OCI-LY3 (cell line): ENCODE measurements around the gene CMC2.

Experiments used
- H2AFZ ChIP-seq: fragments of 200-600, 300-600 bp; shearing (Covaris generic); 2 replicates; pipeline ENCODE4 v1.6.0; 2014; ENCODE audit warnings: antibody characterized with exemption, low read depth, low read length
- H3K27ac ChIP-seq: fragments of 200-600, 300-600 bp; sonication (generic); 2 replicates; pipeline ENCODE4 v1.5.1; 2014; ENCODE audit warnings: mild to moderate bottlenecking, low read length, moderate library complexity, mixed read lengths
- H3K27me3 ChIP-seq: fragments of 200-600, 300-600 bp; sonication (generic); 2 replicates; pipeline ENCODE4 v1.6.1; 2014; ENCODE audit warnings: low read depth, low read length, mixed read lengths
- H3K36me3 ChIP-seq: fragments of 200-600, 300-600 bp; sonication (generic); replicated peaks from 2 replicates; pipeline ENCODE3; 2014; ENCODE audit warnings: low read depth, low read length, mixed read lengths
- H3K4me1 ChIP-seq: fragments of 300-600, 200-600 bp; sonication (generic); 2 replicates; pipeline ENCODE4 v1.6.1; 2014; ENCODE audit warnings: low read length, mixed read lengths
- H3K4me2 ChIP-seq: fragments of 200-600, 300-600 bp; sonication (generic); 2 replicates; pipeline ENCODE4 v1.6.1; 2014; ENCODE audit warnings: low read length, mixed read lengths
- H3K4me3 ChIP-seq: fragments of 300-600, 200-600 bp; sonication (generic); 2 replicates; pipeline ENCODE4 v1.5.1; 2014; ENCODE audit warnings: antibody characterized with exemption, mild to moderate bottlenecking, low read length, moderate library complexity
- H3K79me2 ChIP-seq: fragments of 300-600, 200-600 bp; shearing (Covaris generic); 2 replicates; pipeline ENCODE4 v1.6.1; 2014; ENCODE audit warnings: mild to moderate bottlenecking, low read length, mixed read lengths
- H3K9ac ChIP-seq: fragments of 300-600, 200-600 bp; shearing (Covaris generic); 2 replicates; pipeline ENCODE4 v1.6.0; 2014; ENCODE audit warnings: mild to moderate bottlenecking, low read length, moderate library complexity
- H3K9me3 ChIP-seq: fragments of 200-600, 300-600 bp; shearing (Covaris generic); 2 replicates; pipeline ENCODE4 v1.6.1; 2014; ENCODE audit warnings: low read length, mixed read lengths; ENCODE audit not compliant: insufficient read depth
- H4K20me1 ChIP-seq: fragments of 200-600, 300-600 bp; sonication (generic); 2 replicates; pipeline ENCODE4 v1.6.1; 2016; ENCODE audit warnings: low read length, mixed read lengths; ENCODE audit not compliant: insufficient read depth
- EZH2phosphoT487 ChIP-seq: fragments of 200-600 bp; shearing (Covaris generic); IDR thresholded peaks from 2 replicates; pipeline ENCODE4 v1.6.1; 2018; ENCODE audit warnings: antibody characterized with exemption, mixed run types, low read depth
- TF ChIP-seq, protein P1 (sequence below): fragments of 200-600, 300-600 bp; sonication (generic); IDR thresholded peaks from 2 replicates; pipeline ENCODE4 v1.5.1; 2014; ENCODE audit warnings: antibody characterized with exemption, low read length, low read depth

Gene CMC2

GRCh38 chr16:80989801-80990200 lies 16.9 kb downstream of the CMC2 start:
- peaks cover 32% of the 10 kb centered on the region for H3K79me2 ChIP-seq

DNA sequence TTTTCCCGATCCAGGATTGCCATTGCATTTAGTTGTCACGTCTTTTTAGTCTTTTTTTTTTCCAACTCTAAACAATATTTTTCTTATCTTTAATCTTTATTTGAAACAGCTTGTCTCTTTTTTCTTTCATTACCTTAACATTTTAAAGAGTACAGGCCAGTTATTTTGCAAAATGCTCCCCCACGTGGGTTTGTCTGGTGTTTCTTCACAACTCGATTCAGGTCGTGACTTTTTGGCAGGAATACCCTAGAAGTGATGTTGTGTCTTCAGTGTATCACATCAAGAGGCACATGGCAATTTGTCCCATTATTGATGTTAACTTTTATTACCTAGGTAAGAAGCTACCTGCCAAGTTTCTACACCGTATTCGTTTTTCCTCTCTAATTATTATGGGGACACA lies 17.9 kb downstream of the CMC2 start:
- TF ChIP-seq, protein P1, sequence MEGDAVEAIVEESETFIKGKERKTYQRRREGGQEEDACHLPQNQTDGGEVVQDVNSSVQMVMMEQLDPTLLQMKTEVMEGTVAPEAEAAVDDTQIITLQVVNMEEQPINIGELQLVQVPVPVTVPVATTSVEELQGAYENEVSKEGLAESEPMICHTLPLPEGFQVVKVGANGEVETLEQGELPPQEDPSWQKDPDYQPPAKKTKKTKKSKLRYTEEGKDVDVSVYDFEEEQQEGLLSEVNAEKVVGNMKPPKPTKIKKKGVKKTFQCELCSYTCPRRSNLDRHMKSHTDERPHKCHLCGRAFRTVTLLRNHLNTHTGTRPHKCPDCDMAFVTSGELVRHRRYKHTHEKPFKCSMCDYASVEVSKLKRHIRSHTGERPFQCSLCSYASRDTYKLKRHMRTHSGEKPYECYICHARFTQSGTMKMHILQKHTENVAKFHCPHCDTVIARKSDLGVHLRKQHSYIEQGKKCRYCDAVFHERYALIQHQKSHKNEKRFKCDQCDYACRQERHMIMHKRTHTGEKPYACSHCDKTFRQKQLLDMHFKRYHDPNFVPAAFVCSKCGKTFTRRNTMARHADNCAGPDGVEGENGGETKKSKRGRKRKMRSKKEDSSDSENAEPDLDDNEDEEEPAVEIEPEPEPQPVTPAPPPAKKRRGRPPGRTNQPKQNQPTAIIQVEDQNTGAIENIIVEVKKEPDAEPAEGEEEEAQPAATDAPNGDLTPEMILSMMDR: no peak
- no peak for TF ChIP-seq EZH2phosphoT487
- H3K79me2 ChIP-seq: peaks cover 25% of the 10 kb centered on the region
- no peaks in the 10 kb centered on the region for H3K9me3 ChIP-seq
- no peak overlapping the region for H2AFZ ChIP-seq
- H3K9ac ChIP-seq: no peak overlapping the region
- H3K27ac ChIP-seq: no peak overlapping the region
- H3K36me3 ChIP-seq: peaks cover 9% of the 10 kb centered on the region
- no peaks in the 10 kb centered on the region for H3K27me3 ChIP-seq
- peaks cover 15% of the 10 kb centered on the region; the same call in 1 of the 2 replicates for H4K20me1 ChIP-seq
- H3K4me2 ChIP-seq: no peak overlapping the region
- H3K4me3 ChIP-seq: no peak overlapping the region
- H3K4me1 ChIP-seq: no peaks in the 10 kb centered on the region

More at GRCh38 chr16:80989801-80990200, 16.9 kb downstream of the CMC2 start:
- TF ChIP-seq, protein P1: no peak
- TF ChIP-seq EZH2phosphoT487: no peak
- Histone ChIP-seq H3K9me3 (no peaks in the 10 kb centered on the region), H3K4me3 (no peak overlapping the region), H3K27me3 (no peaks in the 10 kb centered on the region), H3K4me1 (no peaks in the 10 kb centered on the region), H3K36me3 (peaks cover 9% of the 10 kb centered on the region), H4K20me1 (peaks cover 15% of the 10 kb centered on the region; the same call in 1 of the 2 replicates), H3K27ac (no peak overlapping the region), H2AFZ (no peak overlapping the region), H3K9ac (no peak overlapping the region), H3K4me2 (no peak overlapping the region)

- no peak overlapping the region for H3K4me2 ChIP-seq
- H3K9me3 ChIP-seq: no peaks in the 10 kb centered on the region
- H3K79me2 ChIP-seq: peaks cover 16% of the 10 kb centered on the region
- H3K4me1 ChIP-seq: no peaks in the 10 kb centered on the region
- H3K9ac ChIP-seq: no peak overlapping the region
- no peak overlapping the region for H3K4me3 ChIP-seq
- H2AFZ ChIP-seq: no peak overlapping the region
- TF ChIP-seq, protein P1: no peak
- TF ChIP-seq EZH2phosphoT487: no peak
- H3K27me3 ChIP-seq: no peaks in the 10 kb centered on the region
- H3K27ac ChIP-seq: no peak overlapping the region
- H4K20me1 ChIP-seq: peaks cover 15% of the 10 kb centered on the region; the same call in 1 of the 2 replicates
- peaks cover 6% of the 10 kb centered on the region for H3K36me3 ChIP-seq
Observed at GRCh38 chr16:80986557-80986956, 20.1 kb downstream of the CMC2 start.

DNA sequence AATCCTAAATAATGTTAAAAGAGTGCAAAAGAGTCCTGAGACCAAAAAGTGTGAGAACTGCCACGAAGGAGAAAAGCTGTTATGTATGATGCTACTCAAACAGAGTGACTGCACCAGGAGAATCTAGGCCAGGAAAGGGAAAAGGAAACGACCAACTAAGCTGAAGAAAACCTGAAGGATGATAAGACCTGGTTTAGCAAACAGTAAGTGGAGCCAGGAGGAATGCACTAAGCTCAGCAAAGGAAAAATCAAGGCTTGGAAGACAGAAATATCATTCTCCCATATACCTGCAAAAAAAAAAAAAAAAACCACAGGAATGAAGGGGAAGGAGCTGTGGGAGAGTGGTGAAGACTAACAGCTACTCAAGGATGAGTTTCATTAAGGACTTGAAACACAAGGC lies 21.1 kb downstream of the CMC2 start:
- peaks cover 15% of the 10 kb centered on the region; the same call in 1 of the 2 replicates for H4K20me1 ChIP-seq
- no peaks in the 10 kb centered on the region for H3K9me3 ChIP-seq
- no peak overlapping the region for H3K9ac ChIP-seq
- H3K4me1 ChIP-seq: no peaks in the 10 kb centered on the region
- H3K4me3 ChIP-seq: no peak overlapping the region
- no peaks in the 10 kb centered on the region for H3K27me3 ChIP-seq
- peaks cover 9% of the 10 kb centered on the region; the same call in 1 of the 2 replicates for H3K79me2 ChIP-seq
- no peak overlapping the region for H2AFZ ChIP-seq
- TF ChIP-seq EZH2phosphoT487: no peak
- TF ChIP-seq, protein P1: no peak
- no peak overlapping the region for H3K4me2 ChIP-seq
- no peaks in the 10 kb centered on the region for H3K36me3 ChIP-seq
- no peak overlapping the region for H3K27ac ChIP-seq
